Astrocyte (in vitro differentiated cells and primary cell): ENCODE measurements around the gene WDPCP.

Source experiments
- CTCF ChIP-seq: IDR thresholded peaks from 2 replicates; pipeline ENCODE4 v1.5.1; 2011; ENCODE audit warnings: low read depth, mild to moderate bottlenecking, inconsistent platforms, low read length, moderate library complexity; ENCODE audit not compliant: insufficient read depth
- EZH2 ChIP-seq: IDR thresholded peaks from 2 replicates; pipeline ENCODE4 v1.6.1; 2012; ENCODE audit warnings: mild to moderate bottlenecking, low read length, inconsistent platforms; ENCODE audit not compliant: insufficient read depth

- TF ChIP-seq CTCF (no peak), EZH2 (no peak)
These were observed 425.0 kb downstream of the WDPCP start for GRCh38 chr2:63163161-63163820.
